ENCODE data around the gene SPOCK1. TPM values are rescaled to one million over a fixed set of nuclear protein-coding genes. Genes with fewer than 3 reads are reported as not detected.

Gene SPOCK1
- total and polyA plus RNA-seq, 2 of the 4 experiments (the other 2 are of a cell fraction) = 5.0 to 20.3 TPM

DNA sequence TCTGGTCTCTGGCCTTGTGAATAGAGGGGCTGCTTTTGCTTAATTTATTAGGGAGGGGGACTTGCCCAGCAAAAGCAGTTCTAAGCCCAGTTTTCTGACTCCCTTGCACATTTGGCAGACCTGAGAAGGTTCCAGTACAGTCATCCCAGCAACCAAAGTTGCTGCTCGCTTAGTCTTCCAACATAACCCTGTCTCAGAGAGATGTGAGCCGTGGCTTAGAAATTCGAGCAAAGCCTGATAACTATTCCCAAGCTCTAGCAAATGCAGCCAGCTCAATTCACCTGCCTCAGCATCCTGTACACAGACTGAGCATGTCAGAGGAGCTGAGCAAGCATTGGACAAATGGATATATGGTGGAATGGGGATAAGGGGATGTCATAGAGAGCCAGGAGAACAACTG is 401.9 kb downstream of the SPOCK1 start:
- H3K27me3 ChIP-seq (ENCODE audit: control insufficient read depth, insufficient read depth, low read length) = no peaks in the 10 kb centered on the region
- H3K23ac ChIP-seq (ENCODE audit: low read depth, low read length) = no peak overlapping the region
- H4K20me1 ChIP-seq (ENCODE audit: insufficient read depth, low read length) = no peaks in the 10 kb centered on the region
- intact Hi-C loops (cut with micrococcal nuclease) (no loop called here), dilution Hi-C loops (cut with HindIII; ENCODE audit: low sequenced_read_pairs, unreplicated experiment) (no loop called here), in situ Hi-C loops (cut with MboI; ENCODE audit: low sequenced_read_pairs) (no loop called here)
- H2BK20ac ChIP-seq (ENCODE audit: low read depth, low read length) = no peak overlapping the region
- H2BK120ac ChIP-seq (ENCODE audit: low read depth, low read length) = no peak overlapping the region
- H3K4ac ChIP-seq (ENCODE audit: low read depth, low read length) = no peak overlapping the region
- H3K9me1 ChIP-seq (ENCODE audit: insufficient read depth, low read length) = no peaks in the 10 kb centered on the region
- ATAC-seq (ENCODE audit: low read depth) (no peak), DNase-seq (no peak)
- no peaks in the 10 kb centered on the region for H3K4me1 ChIP-seq (ENCODE audit: control insufficient read depth, insufficient read depth, low read length)
- no CpG with 5 or more reads among the region's 3 CpGs for WGBS, 2 experiments (ENCODE audit: extremely low coverage in 2 of 2, insufficient read length in 1 of 2)
- H3K9ac ChIP-seq (ENCODE audit: low read depth, low read length) = no peak overlapping the region
- no peak overlapping the region for H4K91ac ChIP-seq (ENCODE audit: insufficient read depth, low read depth, low read length)
- H2AK5ac ChIP-seq (ENCODE audit: low read depth, low read length) = no peak overlapping the region
- ChIA-PET CTCF (no interaction called here), POLR2A (ENCODE audit: unreplicated experiment) (no interaction called here)
- H3K4me3 ChIP-seq (ENCODE audit: insufficient read depth, low read depth, low read length) = no peak overlapping the region
- no peak overlapping the region for H3K56ac ChIP-seq (ENCODE audit: extremely low read depth, insufficient read depth, low read length)
- H3K4me2 ChIP-seq (ENCODE audit: low read depth, low read length) = no peak overlapping the region
- no peak overlapping the region for H4K8ac ChIP-seq (ENCODE audit: low read depth in 2 of 2, low read length in 2 of 2)
- no peak overlapping the region for H3K18ac ChIP-seq (ENCODE audit: low read depth, low read length)
- no peak overlapping the region for H2BK5ac ChIP-seq (ENCODE audit: low read depth, low read length, poor library complexity, severe bottlenecking)
- no peak overlapping the region for H2AK9ac ChIP-seq (replicated peaks; ENCODE audit: low read depth, low read length, poor library complexity)
- H2AFZ ChIP-seq (replicated peaks; ENCODE audit: low read length, poor library complexity) = no peak overlapping the region
- no peaks in the 10 kb centered on the region for H3K36me3 ChIP-seq (ENCODE audit: control insufficient read depth, insufficient read depth, low read length)
- no peak for TF ChIP-seq BHLHE40 (IDR thresholded peaks at IDR 0.05; ENCODE audit: low read depth, low read length)
- TF ChIP-seq, protein P1, sequence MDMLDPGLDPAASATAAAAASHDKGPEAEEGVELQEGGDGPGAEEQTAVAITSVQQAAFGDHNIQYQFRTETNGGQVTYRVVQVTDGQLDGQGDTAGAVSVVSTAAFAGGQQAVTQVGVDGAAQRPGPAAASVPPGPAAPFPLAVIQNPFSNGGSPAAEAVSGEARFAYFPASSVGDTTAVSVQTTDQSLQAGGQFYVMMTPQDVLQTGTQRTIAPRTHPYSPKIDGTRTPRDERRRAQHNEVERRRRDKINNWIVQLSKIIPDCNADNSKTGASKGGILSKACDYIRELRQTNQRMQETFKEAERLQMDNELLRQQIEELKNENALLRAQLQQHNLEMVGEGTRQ (IDR thresholded peaks at IDR 0.05; ENCODE audit: low read depth, low read length) = no peak
- H4K5ac ChIP-seq (ENCODE audit: low read depth, low read length) = no peak overlapping the region
- H3K79me1 ChIP-seq (ENCODE audit: low read depth in 1 of 2, low read length in 2 of 2) = no peaks in the 10 kb centered on the region
- no peak overlapping the region for H3K14ac ChIP-seq (replicated peaks; ENCODE audit: low read depth, low read length)
- no TSS peak for BruUV-seq (replicated peaks)
- no peak overlapping the region for H3K27ac ChIP-seq (ENCODE audit: insufficient read depth, low read length)
- H3K9me3 ChIP-seq (ENCODE audit: control insufficient read depth, insufficient read depth, low read length) = no peaks in the 10 kb centered on the region
- no peak overlapping the region for H2BK15ac ChIP-seq (ENCODE audit: low read depth, low read length)

All from IMR-90 (cell line).